Measurements from ENCODE around the gene PEAK3. TPM values are rescaled to one million over a fixed set of nuclear protein-coding genes. Genes with fewer than 3 reads are reported as not detected.

Gene PEAK3
- total and polyA plus RNA-seq, 9 of the 15 experiments (the other 6 are each of a cell fraction or from before 2014, with no cell fraction given) = 0.07 to 0.40 TPM; not detected in 7

DNA sequence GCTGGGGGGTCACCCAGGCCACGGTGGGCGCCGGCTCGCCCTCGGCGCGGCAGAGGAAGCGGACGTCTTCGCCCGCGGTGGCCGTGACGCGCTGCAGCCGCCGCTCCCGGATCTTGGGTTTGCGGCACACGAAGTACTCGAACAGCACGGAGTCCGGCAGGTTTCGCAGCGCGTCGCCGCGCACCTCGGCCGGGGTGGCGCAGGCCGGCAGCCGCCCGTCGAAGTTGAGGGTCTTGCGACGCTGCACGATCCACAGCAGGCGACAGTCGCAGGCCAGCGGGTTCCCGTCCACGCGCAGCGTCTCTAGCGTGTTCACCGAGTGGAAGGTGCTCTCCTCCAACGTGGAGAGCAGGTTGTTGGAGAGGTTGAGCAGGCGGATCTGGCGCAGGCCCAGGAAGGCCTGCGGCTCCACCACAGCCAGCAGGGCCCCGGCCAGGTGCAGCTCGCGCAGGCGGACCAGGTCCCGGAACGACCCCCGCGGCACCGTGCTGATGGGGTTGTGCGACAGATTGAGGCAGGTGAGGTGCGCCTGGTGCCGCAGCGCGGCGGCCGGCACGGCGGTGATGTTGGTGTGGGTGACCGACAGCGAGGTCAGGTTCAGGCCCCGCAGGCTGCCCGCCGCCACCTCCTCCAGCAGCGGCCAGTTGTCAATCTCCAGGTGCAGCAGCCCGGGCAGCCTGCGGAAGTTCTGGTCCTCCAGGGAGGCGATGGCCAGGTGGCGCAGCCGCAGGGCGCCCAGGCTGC is 8.6 kb upstream of the PEAK3 start (continued):
- TF ChIP-seq XRCC4 (IDR thresholded peaks at IDR 0.05; ENCODE audit: extremely low read depth, insufficient read depth, insufficient read length) (no peak), ZC3H4 (CRISPR knock-in tag; IDR thresholded peaks at IDR 0.05; ENCODE audit: borderline replicate concordance) (no peak), SIRT6 (IDR thresholded peaks at IDR 0.05; ENCODE audit: low read depth, low read length) (no peak), ZNF41 (CRISPR knock-in tag; conservative IDR thresholded peaks at IDR 0.05) (no peak), KLF6 (CRISPR knock-in tag; IDR thresholded peaks at IDR 0.05; ENCODE audit: borderline replicate concordance) (no peak), KLF1 (tag; IDR thresholded peaks at IDR 0.05) (no peak)

- ATAC-seq (peak; percentile 71), DNase-seq (ENCODE audit: extremely low read depth in 1 of 4, low spot score in 3 of 4) (peak; percentile 52 to 67 (median 56)), FAIRE-seq (peak; percentile 82)
- H4K20me1 ChIP-seq (replicated peaks; ENCODE audit: control insufficient read depth, insufficient read depth, low read length) = no peaks in the 10 kb centered on the region
- peaks cover 10 to 51% of the 10 kb centered on the region in 2 experiments for H3K4me1 ChIP-seq (replicated peaks in 1 of 2; ENCODE audit: control insufficient read depth in 2 of 2, insufficient read depth in 2 of 2, low read length in 2 of 2)
- peaks cover 2% of the 10 kb centered on the region for H3K9me1 ChIP-seq (ENCODE audit: control insufficient read depth, insufficient read depth, low read length)
- H3K27ac ChIP-seq (ENCODE audit: extremely low read depth, low read depth, low read length) = peak overlapping the region; percentile 76; the same call in 1 of the 3 replicates
- peak overlapping the region; percentile 43 for H3K4me3 ChIP-seq
- H3K9ac ChIP-seq (ENCODE audit: insufficient read depth in 1 of 2, low read depth in 2 of 2, low read length in 2 of 2) = peak overlapping the region in 1 of 2 experiments; percentile 90; a peak in 2 of 4 replicates
- 29% methylated on average over 36 of the region's 74 CpGs for WGBS (ENCODE audit: insufficient coverage, low coverage, missing lambda C conversion rate)
- in situ Hi-C loops (cut with MboI) (no loop called here), intact Hi-C loops (cut with micrococcal nuclease) (no loop called here)
- H3K79me2 ChIP-seq (ENCODE audit: control insufficient read depth, insufficient read depth, low read length) = no peaks in the 10 kb centered on the region
- TSS peak; percentile 37 for BruUV-seq (replicated peaks)
- H2AFZ ChIP-seq (ENCODE audit: low read depth, low read length) = peak overlapping the region; percentile 87
- ChIA-PET POLR2A (interaction anchor here (1.0 to 2.6 kb wide), 5 partner anchors 9 to 60 kb away, joined by 3 to 18 read pairs (median 8); no protein-coding TSS in a partner anchor), CTCF (ENCODE audit: low intra/inter-chr PET ratio) (interaction anchor here (0.6 kb wide), 1 partner anchor 115 kb away, joined by 6 read pairs; no protein-coding TSS in a partner anchor)
- H3K9me3 ChIP-seq (replicated peaks; ENCODE audit: control insufficient read depth, insufficient read depth, low read depth, low read length) = no peaks in the 10 kb centered on the region
- no peaks in the 10 kb centered on the region for H3K36me3 ChIP-seq (ENCODE audit: control insufficient read depth, insufficient read depth, low read length)
- no peaks in the 10 kb centered on the region for H3K27me3 ChIP-seq (ENCODE audit: control insufficient read depth in 2 of 2, insufficient read depth in 2 of 2, low read length in 2 of 2)
- peak overlapping the region; percentile 62 for H3K4me2 ChIP-seq (ENCODE audit: insufficient read depth, low read length)
- TF ChIP-seq ZNF277 (CRISPR knock-in tag; IDR thresholded peaks at IDR 0.05; ENCODE audit: borderline replicate concordance) = no peak
- TF ChIP-seq YY1 (IDR thresholded peaks at IDR 0.05; ENCODE audit: borderline replicate concordance in 1 of 3, control insufficient read depth in 1 of 3, extremely low read depth in 1 of 3, insufficient read depth in 3 of 3, insufficient read length in 1 of 3, insufficient replicate concordance in 2 of 3, low read depth in 1 of 3, low read length in 2 of 3) = peak in 1 of 3 experiments; percentile 67
- peak; percentile 31 for TF ChIP-seq CCNT2 (IDR thresholded peaks at IDR 0.05; ENCODE audit: borderline replicate concordance, extremely low read depth, insufficient read length, low read depth, low read length)
- no peak for TF ChIP-seq GTF3C2 (IDR thresholded peaks at IDR 0.05; ENCODE audit: borderline replicate concordance, extremely low read depth, insufficient read length)
Observed at GRCh38 chr19:2289714-2290435, 7.9 kb upstream of the PEAK3 start.
